Keratinocyte (primary cell): ENCODE data around the gene LILRA6.

ENCODE experiments used
- CTCF ChIP-seq, 3 experiments: IDR thresholded peaks in 1 of 3; conservative IDR thresholded peaks in 1 of 3; optimal IDR thresholded peaks in 1 of 3; 2 replicates in 2 of 3; 3 replicates in 1 of 3; pipeline versions ENCODE3 to v1.5.1; 2011; ENCODE audit warnings: low read length in 3 of 3, mild to moderate bottlenecking in 3 of 3, moderate library complexity in 2 of 3, control low read depth in 1 of 3, inconsistent platforms in 1 of 3; ENCODE audit not compliant: insufficient read depth in 2 of 3; ENCODE audit errors: extremely low read depth in 1 of 3
- EZH2 ChIP-seq: IDR thresholded peaks from one replicate; pipeline ENCODE4 v1.6.1; 2012; ENCODE audit warnings: inconsistent platforms, mild to moderate bottlenecking, low read length, moderate library complexity

GRCh38 chr19:54209811-54210494 is 32.6 kb downstream of the LILRA6 start:
- no peak for TF ChIP-seq CTCF (optimal IDR thresholded peaks at IDR 0.05 in 1 of 3, IDR thresholded peaks at IDR 0.05 in 1 of 3, conservative IDR thresholded peaks at IDR 0.05 in 1 of 3; ENCODE audit: extremely low read depth in 1 of 3, insufficient read depth in 2 of 3, low read length in 3 of 3)
- no peak for TF ChIP-seq EZH2
